KOPT-K1 (cell line): ENCODE measurements around the gene DPM2.

Experiments
- H3K27ac ChIP-seq: fragments of 200-600 bp; sonication (generic); 2 replicates; pipeline ENCODE4 v1.5.1; 2016; ENCODE audit warnings: antibody characterized with exemption, mild to moderate bottlenecking, low read depth, low read length; ENCODE audit not compliant: poor library complexity, severe bottlenecking
- H3K36me3 ChIP-seq: fragments of 200-600 bp; sonication (generic); 2 replicates; pipeline ENCODE4 v1.5.1; 2017; ENCODE audit warnings: antibody characterized with exemption, mild to moderate bottlenecking, low read length, moderate library complexity; ENCODE audit not compliant: insufficient read depth
- H3K9me3 ChIP-seq: fragments of 200-600 bp; sonication (generic); 2 replicates; pipeline ENCODE4 v1.5.1; 2017; ENCODE audit warnings: antibody characterized with exemption, low read length, mild to moderate bottlenecking; ENCODE audit not compliant: insufficient read depth, poor library complexity, severe bottlenecking

Gene DPM2

DNA sequence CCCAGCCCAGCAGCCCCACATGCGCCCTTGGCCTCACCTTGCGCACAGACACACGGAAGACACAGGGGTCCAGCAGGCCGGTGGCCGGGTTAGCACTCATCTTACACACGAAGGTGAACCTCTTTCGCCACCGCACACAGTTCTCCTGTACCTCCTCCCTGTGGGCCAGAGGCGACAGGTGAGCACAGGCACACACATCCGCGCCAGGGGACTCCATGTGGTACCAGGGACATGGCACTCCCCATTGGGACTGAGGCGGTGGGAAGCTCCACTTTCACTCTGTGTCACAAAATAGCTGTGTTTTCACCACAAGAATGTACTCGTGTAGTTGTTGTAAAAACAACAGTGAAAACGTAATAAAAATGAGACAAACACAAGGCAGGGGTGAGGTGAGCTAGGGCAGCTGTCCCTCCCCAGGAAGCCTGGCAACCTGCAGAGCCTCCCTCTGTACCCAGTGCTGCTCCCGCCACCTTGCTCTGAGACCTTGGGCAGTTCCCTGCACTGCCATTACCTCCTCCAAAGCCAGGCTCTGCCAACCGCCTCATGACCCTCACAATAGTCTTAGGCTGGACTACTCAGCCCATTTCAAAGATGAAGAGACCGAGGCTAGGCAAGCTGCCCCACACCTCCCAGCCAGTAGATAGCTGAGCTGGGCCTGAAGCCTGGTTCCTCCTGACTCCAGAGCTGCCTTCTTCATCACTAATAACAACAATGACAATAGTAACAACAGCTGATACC is 16.3 kb upstream of the DPM2 start:
- no peaks in the 10 kb centered on the region for H3K9me3 ChIP-seq
- no peaks in the 10 kb centered on the region for H3K36me3 ChIP-seq
- H3K27ac ChIP-seq = no peak overlapping the region

DNA sequence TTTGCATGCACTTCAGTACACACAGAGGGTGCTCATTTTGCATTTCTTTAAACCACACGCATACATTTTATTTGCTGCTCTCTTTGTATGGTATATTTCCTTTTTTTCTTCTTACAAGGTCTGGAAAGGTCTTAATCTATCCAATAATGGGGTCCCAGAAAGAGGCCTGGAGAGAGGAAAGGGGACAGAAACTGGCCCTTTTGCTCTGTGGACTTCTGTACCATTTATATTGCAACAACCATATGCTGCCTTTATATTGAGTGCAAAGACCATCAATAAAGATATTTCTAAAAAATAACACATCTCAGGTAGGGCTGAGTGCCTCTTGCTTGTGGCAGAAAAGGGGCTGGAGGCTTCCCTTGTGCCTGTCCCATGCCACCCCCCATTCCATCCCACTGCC is 15.5 kb upstream of the DPM2 start:
- H3K9me3 ChIP-seq = no peaks in the 10 kb centered on the region
- H3K27ac ChIP-seq = no peak overlapping the region
- no peaks in the 10 kb centered on the region; the same call in 1 of the 2 replicates for H3K36me3 ChIP-seq

DNA sequence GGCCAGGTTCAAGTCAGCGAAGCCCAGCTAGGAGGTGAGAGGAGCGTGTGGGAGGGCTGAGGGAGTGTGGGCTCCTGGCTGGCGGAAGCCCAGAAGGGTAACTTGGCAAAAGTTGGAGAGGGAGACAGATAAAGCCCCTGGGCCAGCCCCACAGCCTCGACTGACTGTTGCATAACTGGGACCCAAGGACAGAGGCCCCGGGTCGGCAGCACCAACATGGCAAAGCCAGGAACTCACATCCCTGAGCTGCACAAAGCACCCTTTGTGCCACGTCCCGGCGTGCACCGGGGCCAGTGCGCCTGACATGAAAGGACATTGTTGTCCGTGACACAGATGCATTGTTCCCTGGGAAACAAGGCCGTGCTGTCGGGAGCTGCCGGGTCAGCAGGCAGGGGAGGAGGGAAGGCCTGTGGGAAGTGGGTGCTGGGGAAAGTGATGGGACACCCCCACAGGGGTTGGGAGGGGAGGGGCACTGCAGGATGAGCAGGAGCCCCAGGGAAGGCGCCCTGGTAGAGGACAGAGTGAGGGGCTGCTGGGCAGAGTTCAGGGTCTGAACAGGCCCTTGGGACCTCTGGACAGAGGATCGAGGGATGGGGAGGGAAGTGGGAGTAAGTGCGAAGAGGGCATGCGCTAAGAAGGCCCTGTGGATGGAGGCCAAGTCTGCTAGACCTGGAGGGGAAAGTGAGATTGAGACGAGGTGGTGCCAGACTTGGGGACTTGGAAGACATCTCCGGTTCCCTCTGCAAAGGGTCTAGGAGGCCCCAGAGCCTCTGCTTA is 13.0 kb upstream of the DPM2 start:
- Histone ChIP-seq H3K36me3 (peaks cover 13% of the 10 kb centered on the region; the same call in 1 of the 2 replicates), H3K9me3 (no peaks in the 10 kb centered on the region), H3K27ac (no peak overlapping the region)

DNA sequence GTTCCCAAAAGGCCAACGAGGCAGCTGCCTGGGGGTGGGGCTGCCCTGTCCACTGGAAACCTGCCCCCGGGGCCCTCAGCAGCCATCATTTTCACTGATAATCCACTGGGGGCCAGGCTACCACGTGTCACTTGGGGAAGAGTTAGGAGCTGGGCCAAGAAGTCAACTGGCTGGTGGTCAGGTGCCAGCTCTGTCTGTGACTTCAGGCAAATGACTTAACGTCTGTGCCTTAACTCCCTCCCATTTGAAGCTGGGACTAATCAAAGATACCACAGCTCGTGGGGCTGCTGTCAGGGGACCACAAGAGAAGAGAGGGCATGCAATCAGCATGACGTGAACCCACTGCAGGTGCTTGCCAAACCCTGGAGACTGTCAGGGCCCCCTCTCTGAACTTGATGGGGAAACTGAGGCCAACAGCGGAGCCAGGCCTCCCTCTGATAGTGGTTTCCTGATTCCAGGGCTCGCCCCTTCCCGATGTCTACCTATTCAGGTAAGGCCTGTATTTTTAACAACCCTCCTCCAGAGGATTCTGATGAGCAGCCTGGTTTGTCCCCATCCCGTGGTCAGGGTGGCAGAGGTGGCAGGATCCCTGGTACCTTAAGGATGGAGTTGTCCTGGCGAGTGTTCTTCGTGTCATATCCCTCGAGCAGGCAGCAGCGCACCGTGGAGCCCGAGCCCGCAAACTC is 12.3 kb upstream of the DPM2 start:
- Histone ChIP-seq H3K36me3 (peaks cover 17% of the 10 kb centered on the region; the same call in 1 of the 2 replicates), H3K9me3 (no peaks in the 10 kb centered on the region), H3K27ac (peak overlapping the region; percentile 9)

DNA sequence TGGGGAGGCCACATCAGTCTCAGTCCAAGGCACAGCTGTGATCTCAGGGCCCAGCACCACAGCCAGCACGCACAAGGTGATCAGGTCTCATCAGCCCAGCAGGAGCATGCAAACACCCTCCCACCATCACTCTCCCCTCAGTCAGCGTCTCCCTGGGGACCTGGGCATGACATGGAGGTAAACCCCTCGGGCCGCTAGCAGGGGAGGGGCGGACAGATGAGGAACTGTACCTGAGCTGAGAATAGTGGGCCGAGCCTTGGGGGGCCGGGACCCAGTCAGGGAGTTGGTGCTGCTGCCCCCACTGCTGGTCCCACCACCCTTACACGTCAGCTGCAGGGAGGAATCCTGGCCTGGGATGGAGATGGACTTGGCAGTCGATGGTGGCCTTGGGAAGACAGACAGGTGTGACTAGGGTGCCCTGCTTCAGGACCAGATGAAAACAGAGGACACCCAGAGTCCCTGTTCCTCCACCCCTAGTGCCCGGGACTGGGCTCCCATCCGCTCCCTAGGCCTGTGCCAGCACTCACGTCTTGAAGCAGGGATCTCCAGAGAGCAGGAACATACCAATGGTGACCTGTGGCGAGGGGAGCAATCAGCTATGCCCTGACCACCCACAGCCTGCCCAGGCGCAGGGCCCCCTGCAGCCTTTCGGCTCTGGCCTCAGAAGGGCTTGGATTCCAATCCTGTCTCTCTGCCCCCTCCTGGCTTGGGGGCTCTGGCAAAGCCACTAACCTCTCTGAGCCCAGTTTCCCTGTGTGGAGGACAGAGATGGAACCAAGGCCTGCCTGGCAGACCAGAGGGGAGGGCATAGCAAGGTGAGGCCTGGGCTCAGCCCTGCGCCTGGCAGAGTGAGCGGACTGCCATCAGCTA is 10.4 kb upstream of the DPM2 start:
- H3K36me3 ChIP-seq = peaks cover 35% of the 10 kb centered on the region; the same call in 1 of the 2 replicates
- no peaks in the 10 kb centered on the region for H3K9me3 ChIP-seq
- peak overlapping the region; percentile 1 for H3K27ac ChIP-seq

DNA sequence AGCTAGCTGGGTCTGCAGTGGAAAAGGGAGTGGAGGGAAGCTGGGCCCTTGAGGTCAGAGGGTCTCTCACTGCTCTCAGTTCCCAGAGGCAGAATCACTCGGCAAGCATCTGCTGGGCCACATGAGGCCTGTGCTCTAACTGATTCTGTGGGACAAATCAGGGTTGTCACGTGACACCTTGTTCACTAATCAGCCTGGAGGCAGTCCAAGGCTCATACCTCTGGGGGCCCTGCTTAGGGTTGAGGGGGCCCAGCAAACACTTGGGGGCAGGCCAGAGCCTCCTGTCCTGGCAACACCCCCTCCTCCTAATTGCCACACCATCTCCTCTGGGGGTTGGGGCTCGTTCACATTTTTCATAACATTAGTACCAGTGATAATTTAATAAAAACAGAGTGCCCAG is 9.1 kb upstream of the DPM2 start:
- H3K27ac ChIP-seq = peak overlapping the region; percentile 14
- H3K9me3 ChIP-seq = no peaks in the 10 kb centered on the region
- H3K36me3 ChIP-seq = peaks cover 49% of the 10 kb centered on the region

DNA sequence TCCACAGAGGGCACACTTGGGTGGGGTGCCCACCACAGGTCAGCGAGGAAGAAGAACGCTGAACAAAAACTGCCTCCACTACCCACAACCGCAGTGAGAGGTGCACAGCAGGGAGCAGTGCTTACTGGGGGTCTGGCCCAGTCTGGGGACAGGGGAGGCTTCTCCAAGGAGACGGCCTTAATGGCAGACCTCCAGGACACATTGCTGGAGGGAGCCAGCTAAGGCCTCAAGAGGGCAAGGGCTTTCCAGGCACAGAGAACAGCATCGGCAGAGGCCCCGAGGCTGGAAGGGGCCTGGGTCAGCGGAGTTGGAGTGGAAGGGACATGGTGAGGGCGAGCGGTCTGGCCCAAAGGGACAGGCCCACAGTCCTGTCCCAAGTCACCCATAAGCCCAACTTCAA is 8.3 kb upstream of the DPM2 start:
- no peaks in the 10 kb centered on the region for H3K9me3 ChIP-seq
- peak overlapping the region; percentile 18 for H3K27ac ChIP-seq
- peaks cover 54% of the 10 kb centered on the region for H3K36me3 ChIP-seq

DNA sequence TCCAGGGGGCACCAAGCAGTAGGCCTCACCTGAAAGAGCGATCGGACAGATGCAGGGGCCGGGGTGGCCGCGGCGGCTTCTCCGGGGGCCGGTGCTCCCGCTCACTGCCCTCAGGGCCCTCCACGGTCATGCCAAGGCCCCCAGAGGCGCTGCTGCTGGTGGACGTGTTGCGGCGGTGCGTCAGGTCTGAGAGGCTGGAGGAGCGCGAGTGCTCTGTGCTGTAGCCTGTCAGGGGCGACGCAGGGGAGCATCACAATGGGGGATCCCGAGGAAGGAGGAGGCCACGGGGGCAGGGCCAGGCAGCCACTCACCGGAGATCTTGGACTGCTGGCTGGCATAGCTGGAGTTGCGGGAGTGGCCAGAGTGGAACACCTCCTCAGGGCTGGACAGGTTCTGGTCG is 7.7 kb upstream of the DPM2 start:
- Histone ChIP-seq H3K27ac (no peak overlapping the region), H3K36me3 (peaks cover 59% of the 10 kb centered on the region), H3K9me3 (no peaks in the 10 kb centered on the region)

DNA sequence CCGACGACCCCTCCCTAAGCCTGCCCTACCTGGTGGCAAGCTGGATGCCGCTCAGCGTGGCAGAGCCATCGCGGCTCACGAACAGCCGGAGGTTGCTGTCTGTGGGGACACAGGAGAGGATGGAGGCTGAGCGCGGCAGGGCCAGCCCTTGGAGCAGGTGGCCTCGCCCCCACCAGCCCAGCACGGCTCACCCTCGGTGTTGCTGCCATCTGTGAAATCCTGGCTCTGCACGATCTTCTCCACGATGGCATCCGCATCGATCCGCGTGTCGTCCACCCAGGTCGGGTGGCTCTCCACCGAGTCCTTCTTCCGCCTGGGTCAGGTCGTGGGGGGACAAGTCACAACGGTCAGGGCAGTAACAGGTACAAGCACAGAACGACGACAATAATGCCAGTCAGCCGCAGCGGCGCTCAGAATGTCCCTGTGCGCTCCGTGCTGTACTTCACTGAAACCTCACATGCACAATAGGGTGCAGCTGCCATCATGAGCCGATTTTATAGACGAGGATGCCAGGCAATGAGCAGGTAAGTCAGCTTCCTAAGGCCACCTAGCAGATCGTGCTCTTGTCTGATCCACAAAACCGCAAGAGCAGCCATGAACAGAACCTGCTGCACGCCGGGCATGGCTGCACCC is 7.0 kb upstream of the DPM2 start:
- Histone ChIP-seq H3K9me3 (no peaks in the 10 kb centered on the region), H3K36me3 (peaks cover 65% of the 10 kb centered on the region), H3K27ac (no peak overlapping the region)

DNA sequence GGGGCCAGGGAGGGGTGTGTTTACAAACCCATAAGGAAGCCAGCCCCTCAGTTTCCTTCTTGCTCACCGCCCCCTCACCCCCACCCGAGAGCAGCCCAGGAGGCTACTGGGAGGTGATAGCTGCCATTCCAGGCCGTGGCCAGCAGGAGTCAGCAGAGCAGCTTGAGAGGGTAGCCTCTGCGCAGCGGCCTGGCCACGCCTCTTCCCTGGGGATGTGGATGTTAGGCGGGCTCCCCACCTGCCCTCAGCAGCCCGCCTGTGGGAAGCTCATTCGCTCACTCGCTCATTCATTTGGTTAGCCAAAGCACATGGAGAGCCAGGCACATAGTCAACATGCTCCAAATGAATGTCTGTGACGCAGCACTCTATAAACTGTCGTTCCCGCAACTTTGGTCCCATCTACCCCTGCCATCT is 6.1 kb upstream of the DPM2 start:
- H3K36me3 ChIP-seq = peaks cover 65% of the 10 kb centered on the region
- H3K9me3 ChIP-seq = no peaks in the 10 kb centered on the region
- H3K27ac ChIP-seq = no peak overlapping the region

DNA sequence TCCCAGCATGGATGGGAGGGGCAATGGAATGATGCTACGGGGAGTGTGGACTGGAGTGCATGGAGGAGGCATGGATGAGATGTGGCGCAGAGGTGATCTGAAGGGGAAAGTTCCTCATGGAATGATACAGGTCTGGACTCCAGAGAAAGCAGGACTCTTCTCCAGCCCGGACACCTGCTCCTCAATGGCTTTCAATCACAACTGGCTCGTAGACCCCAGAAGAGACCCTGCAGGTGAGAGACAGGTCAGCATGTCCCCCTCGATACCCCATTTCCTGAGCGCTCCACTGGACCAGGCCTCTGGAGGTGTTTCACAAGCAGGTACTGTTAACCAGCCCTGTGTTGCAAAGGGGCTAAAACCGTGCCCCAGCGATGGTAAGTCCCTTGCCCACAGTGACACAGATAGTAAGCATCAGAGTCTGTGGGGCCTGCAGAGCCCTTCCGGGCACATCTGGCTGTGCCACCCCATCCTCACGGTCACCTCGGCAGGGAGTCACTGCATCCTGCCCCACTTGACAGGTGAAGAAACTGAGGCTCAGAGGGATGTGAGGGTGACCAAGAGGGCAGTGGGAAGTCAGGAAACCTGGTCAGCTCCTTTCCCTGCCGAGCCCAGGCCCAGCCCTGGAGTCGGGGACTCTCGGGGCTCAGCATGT is 5.5 kb upstream of the DPM2 start:
- Histone ChIP-seq H3K36me3 (peaks cover 65% of the 10 kb centered on the region), H3K9me3 (no peaks in the 10 kb centered on the region), H3K27ac (no peak overlapping the region)

DNA sequence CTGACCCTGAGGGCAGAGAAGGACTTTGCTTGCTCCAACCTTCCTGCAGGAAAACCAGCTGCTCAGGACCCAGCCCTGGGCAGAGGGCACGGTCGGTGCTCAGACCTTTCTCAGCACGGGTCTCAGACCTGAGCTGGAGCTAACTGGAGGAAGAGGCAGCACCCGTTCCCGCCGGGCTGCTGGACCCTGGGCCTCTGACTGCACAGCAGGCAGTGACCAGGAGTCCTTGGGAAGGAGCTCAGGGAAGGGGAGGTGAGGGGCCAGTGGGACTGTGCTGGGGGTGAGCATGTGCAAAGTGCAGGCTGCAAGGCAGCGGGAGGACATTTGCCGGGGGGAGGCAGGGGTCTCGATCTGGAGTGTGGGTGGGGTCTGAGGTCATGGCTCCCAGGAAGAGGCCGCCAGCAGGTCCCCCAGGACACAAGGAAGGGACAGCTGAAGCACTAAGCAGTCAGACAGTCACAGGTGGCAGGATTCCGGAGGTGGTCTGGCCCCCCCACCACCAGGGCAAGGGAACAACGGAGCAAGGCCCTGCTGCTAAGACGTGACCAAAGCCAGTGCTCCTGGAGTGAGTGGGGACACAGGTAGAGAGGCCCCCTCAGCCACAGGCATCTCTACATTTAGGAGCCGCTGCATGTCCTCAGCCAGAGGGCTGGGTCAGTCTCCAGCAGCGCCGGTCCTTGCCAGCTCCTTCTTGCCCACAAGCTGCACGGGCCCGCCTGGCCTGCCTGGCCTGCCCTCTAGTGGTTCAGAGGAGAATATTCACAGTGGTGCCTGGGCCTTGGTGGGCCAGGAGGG is 4.8 kb upstream of the DPM2 start:
- Histone ChIP-seq H3K36me3 (peaks cover 59% of the 10 kb centered on the region), H3K9me3 (no peaks in the 10 kb centered on the region), H3K27ac (no peak overlapping the region)

DNA sequence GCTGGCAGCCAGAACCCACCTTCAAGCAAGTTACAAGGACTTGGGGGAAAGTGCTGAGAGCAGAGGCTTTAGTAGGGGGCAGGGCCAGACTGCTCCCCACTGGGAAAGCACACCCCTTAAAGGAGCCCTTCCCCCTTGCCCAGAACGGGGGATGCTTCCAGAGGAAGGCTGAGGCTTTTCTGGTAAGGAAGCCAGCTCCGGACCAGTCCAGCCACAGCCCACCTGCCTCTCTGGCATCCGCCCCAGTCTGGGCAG is 4.2 kb upstream of the DPM2 start:
- Histone ChIP-seq H3K36me3 (peaks cover 58% of the 10 kb centered on the region), H3K9me3 (no peaks in the 10 kb centered on the region), H3K27ac (no peak overlapping the region)
